ENCODE measurements around the gene FHDC1. TPM values are rescaled to one million over a fixed set of nuclear protein-coding genes. Genes with fewer than 3 reads are reported as not detected.
A peak's percentile ranks its signal among the peaks of the same experiment; 100 is the strongest.

FHDC1 gene
- total RNA-seq, 1 experiment from 2014 or later = 18.1 TPM

DNA sequence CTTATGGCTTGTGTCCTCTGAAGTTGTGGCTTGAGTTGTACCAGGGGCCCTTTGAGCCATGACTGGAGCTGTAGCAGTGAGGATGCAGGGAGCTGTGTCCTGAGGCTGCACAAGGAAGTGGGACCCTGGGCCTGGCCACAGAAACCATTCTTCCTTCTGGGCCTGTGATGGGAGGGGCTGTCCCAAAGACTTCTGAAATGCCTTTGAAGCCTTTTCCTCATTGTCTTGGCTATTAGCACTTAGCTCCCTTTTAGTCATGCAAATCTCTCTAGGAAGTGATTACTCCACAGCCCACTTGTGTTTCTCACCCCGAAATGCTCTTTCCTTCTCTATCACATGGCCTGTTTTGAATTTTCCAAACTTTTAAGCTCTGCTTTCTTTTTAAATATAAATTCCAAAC, 92.4 kb downstream of the FHDC1 start:
- Mint-ChIP-seq H3K36me3 (peaks cover 31% of the 10 kb centered on the region), H3K27ac (no peak overlapping the region), H3K9me3 (peaks cover 31% of the 10 kb centered on the region; the same call in 1 of the 2 replicates), H3K4me3 (no peak overlapping the region), H3K27me3 (ENCODE audit: low read depth) (peaks cover 7% of the 10 kb centered on the region), H3K4me1 (peaks cover 14% of the 10 kb centered on the region)
- peak; percentile 55; the same call in 1 of the 2 replicates for ATAC-seq
- TF ChIP-seq ETV6 (CRISPR knock-in tag; IDR thresholded peaks at IDR 0.05) (0 out of 2 replicates have a peak, but pooled peaks have one; percentile 34), FOXP4 (CRISPR knock-in tag; IDR thresholded peaks at IDR 0.05) (0 out of 2 replicates have a peak, but pooled peaks have one; percentile 19)
- TF ChIP-seq, protein P1, sequence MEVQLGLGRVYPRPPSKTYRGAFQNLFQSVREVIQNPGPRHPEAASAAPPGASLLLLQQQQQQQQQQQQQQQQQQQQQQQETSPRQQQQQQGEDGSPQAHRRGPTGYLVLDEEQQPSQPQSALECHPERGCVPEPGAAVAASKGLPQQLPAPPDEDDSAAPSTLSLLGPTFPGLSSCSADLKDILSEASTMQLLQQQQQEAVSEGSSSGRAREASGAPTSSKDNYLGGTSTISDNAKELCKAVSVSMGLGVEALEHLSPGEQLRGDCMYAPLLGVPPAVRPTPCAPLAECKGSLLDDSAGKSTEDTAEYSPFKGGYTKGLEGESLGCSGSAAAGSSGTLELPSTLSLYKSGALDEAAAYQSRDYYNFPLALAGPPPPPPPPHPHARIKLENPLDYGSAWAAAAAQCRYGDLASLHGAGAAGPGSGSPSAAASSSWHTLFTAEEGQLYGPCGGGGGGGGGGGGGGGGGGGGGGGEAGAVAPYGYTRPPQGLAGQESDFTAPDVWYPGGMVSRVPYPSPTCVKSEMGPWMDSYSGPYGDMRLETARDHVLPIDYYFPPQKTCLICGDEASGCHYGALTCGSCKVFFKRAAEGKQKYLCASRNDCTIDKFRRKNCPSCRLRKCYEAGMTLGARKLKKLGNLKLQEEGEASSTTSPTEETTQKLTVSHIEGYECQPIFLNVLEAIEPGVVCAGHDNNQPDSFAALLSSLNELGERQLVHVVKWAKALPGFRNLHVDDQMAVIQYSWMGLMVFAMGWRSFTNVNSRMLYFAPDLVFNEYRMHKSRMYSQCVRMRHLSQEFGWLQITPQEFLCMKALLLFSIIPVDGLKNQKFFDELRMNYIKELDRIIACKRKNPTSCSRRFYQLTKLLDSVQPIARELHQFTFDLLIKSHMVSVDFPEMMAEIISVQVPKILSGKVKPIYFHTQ (CRISPR knock-in tag; IDR thresholded peaks at IDR 0.05) = no peak
- DNase-seq (ENCODE audit: low spot score) = no peak
- CTCF ChIA-PET = interaction anchor here (1.3 kb wide), 1 partner anchor 55 kb away, joined by 8 read pairs; no protein-coding TSS in a partner anchor
- POLR2A ChIA-PET = no interaction called here

Other genes starting within 250 kb of the FHDC1 start
- 1.9 to 2.5 TPM (median 2.0 TPM) in 3 replicates for gene TIGD4, start 156.6 kb upstream of the FHDC1 start, total RNA-seq (2021)
- gene ARFIP1, start 156.4 kb upstream of the FHDC1 start, total RNA-seq (2021) = 29.2 to 35.3 TPM (median 31.2 TPM) in 3 replicates

Measured in WTC11 (cell line).